Skeletal muscle tissue (tissue), 4 donors: ENCODE data around the gene GPR137. TPM values are rescaled to one million over a fixed set of nuclear protein-coding genes. Genes with fewer than 3 reads are reported as not detected.
A peak's percentile ranks its signal among the peaks of the same experiment; 100 is the strongest.
"Not testable (repeated sequence)": the region's sequence is repeated elsewhere in the genome, so short reads cannot be mapped to it uniquely, and the experiment has no call there.

Experiments used
- H3K27ac ChIP-seq: one replicate; pipeline ENCODE4 v1.7.0; 2013; ENCODE audit warnings: mild to moderate bottlenecking, low read depth, low read length, inconsistent platforms
- H3K27me3 ChIP-seq, 3 donors: one replicate each; pipeline ENCODE4 v1.7.0; 2013; ENCODE audit warnings: low read length in 3 of 3; ENCODE audit not compliant: control insufficient read depth in 3 of 3, insufficient read depth in 3 of 3
- H3K36me3 ChIP-seq, 3 donors: one replicate each; pipeline ENCODE4 v1.7.0; 2013; ENCODE audit warnings: low read length in 3 of 3; ENCODE audit not compliant: control insufficient read depth in 3 of 3, insufficient read depth in 3 of 3
- H3K4me1 ChIP-seq, 3 donors: one replicate each; pipeline ENCODE4 v1.7.0; 2013; ENCODE audit warnings: low read length in 3 of 3, mild to moderate bottlenecking in 3 of 3; ENCODE audit not compliant: control insufficient read depth in 3 of 3, insufficient read depth in 3 of 3
- H3K4me3 ChIP-seq, 3 donors: one replicate each; pipeline ENCODE4 v1.7.0; 2013; ENCODE audit warnings: low read length in 3 of 3
- H3K9ac ChIP-seq, 3 donors: one replicate each; pipeline ENCODE4 v1.7.0; 2013; ENCODE audit warnings: low read length in 3 of 3, mild to moderate bottlenecking in 3 of 3, moderate library complexity in 2 of 3, low read depth in 1 of 3
- H3K9me3 ChIP-seq, 3 donors: one replicate each; pipeline ENCODE4 v1.7.0; 2013; ENCODE audit warnings: low read length in 3 of 3; ENCODE audit not compliant: control insufficient read depth in 3 of 3
- total RNA-seq: library from RNA; depleted of rRNA; stranded (reverse); fragments of >200 nt; gene quantifications from one replicate; pipeline ENCODE4 v1.2.3, GENCODE V29; 2014
- donor health status: Osteomylitis.

The GPR137 gene
- total RNA-seq, 1 donor from 2014 or later = 6.3 TPM

- Histone ChIP-seq H3K9me3 (no peaks in the 10 kb centered on the region), H3K4me3 (peak overlapping the region in 1 of 3 donors; percentile 84), H3K4me1 (peaks cover 35 to 48% (median 45%) of the 10 kb centered on the region in 3 donors), H3K36me3 (peaks cover 3 to 4% (median 4%) of the 10 kb centered on the region in 3 donors), H3K27ac (no peak overlapping the region), H3K27me3 (peaks cover 25 to 41% (median 31%) of the 10 kb centered on the region in 3 donors), H3K9ac (peak overlapping the region in 1 of 3 donors; percentile 62)
These were observed 17.7 kb downstream of the GPR137 start for GRCh38 chr11:64303109-64304031.

DNA sequence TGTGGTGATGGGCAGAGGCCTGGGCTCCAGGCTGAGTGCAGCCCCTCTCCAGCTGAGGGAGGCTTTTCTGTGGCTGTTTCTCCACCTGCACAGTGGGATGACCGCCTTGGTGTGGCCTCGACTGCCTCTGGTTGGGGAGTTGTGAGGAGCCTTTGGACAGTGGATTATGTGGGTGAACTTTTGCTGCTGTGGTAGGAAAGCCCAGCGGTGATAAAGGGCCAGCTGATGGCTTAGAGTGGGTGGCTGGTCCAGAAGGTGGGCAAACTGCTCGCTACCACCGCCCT lies 18.3 kb downstream of the GPR137 start:
- Histone ChIP-seq H3K36me3 (peaks cover 3 to 4% (median 4%) of the 10 kb centered on the region in 3 donors), H3K9ac (peak overlapping the region in 2 of 3 donors; percentile 62 to 85), H3K4me3 (peak overlapping the region; percentile 83 to 88 (median 84)), H3K27me3 (peaks cover 19 to 35% (median 29%) of the 10 kb centered on the region in 3 donors), H3K9me3 (no peaks in the 10 kb centered on the region), H3K27ac (peak overlapping the region; percentile 77), H3K4me1 (peaks cover 34 to 48% (median 44%) of the 10 kb centered on the region in 3 donors)

DNA sequence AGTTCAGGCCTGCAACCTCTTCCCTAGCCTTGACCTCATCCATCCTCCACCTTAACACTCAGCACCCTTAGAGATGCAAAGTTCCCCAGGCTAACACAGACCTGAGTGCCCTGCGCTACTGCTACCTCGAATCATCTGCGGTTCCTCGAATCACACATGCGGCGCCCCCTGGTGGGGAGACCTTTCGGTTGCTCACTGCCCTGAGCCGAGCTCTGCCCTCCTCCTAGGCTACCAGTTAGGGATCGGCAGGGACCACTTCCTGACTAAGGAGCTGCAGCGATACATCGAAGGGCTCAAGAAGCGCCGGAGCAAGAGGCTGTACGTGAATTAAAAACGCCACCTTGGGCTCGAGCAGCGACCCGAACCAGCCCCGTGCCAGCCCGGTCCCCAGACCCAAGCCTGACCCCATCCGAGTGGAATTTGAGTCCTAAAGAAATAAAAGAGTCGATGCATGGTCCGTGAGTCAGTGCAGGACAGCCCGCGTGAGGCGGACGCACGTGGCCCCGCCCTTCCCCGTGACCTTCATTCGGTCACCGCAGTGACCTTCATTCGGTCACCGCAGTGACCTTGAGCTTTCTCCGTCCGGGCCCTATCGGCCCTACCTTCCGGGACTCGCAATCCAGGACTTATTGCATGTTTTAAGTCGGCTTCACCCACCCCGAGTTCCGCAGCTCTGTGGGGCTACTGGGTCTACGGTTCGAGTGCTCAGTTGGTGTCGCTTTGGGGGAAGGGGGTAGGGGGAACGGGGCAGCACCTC lies 18.8 kb downstream of the GPR137 start:
- no peaks in the 10 kb centered on the region for H3K9me3 ChIP-seq
- peaks cover 14 to 30% (median 23%) of the 10 kb centered on the region in 3 donors for H3K27me3 ChIP-seq
- peak overlapping the region; percentile 62 to 85 (median 78) for H3K9ac ChIP-seq
- peaks cover 30 to 43% (median 40%) of the 10 kb centered on the region in 3 donors for H3K4me1 ChIP-seq
- H3K4me3 ChIP-seq = peak overlapping the region; percentile 83 to 88 (median 84)
- H3K27ac ChIP-seq = peak overlapping the region; percentile 77
- H3K36me3 ChIP-seq = peaks cover 3 to 4% (median 4%) of the 10 kb centered on the region in 3 donors

GRCh38 chr11:64305075-64305690 lies 19.5 kb downstream of the GPR137 start, which contains the start of gene ESRRA:
ESRRA (plus strand) TSS chr11:64305524; CDS start chr11:64307180, 1,656 bp downstream.
- Histone ChIP-seq H3K27me3 (peaks cover 7 to 23% (median 17%) of the 10 kb centered on the region in 3 donors), H3K9me3 (no peaks in the 10 kb centered on the region), H3K4me1 (peaks cover 23 to 36% (median 33%) of the 10 kb centered on the region in 3 donors), H3K36me3 (peaks cover 3 to 4% (median 4%) of the 10 kb centered on the region in 3 donors), H3K4me3 (peak within 1 kb of the TSS; percentile 84 to 88 (median 86)), H3K9ac (peak within 1 kb of the TSS; percentile 63 to 86 (median 80)), H3K27ac (peak within 1 kb of the TSS; percentile 77)

- Histone ChIP-seq H3K4me1 (peaks cover 16 to 29% (median 25%) of the 10 kb centered on the region in 3 donors), H3K4me3 (peak overlapping the region; percentile 68 to 86 (median 84)), H3K27ac (peak overlapping the region; percentile 71), H3K27me3 (peaks cover 0 to 15% (median 9%) of the 10 kb centered on the region in 3 donors), H3K9me3 (no peaks in the 10 kb centered on the region), H3K9ac (peak overlapping the region; percentile 63 to 86 (median 80)), H3K36me3 (peaks cover 3 to 4% (median 4%) of the 10 kb centered on the region in 3 donors)
These were observed 20.3 kb downstream of the GPR137 start for GRCh38 chr11:64305691-64306562.

GRCh38 chr11:64306563-64306875 lies 20.9 kb downstream of the GPR137 start:
- H3K9me3 ChIP-seq = no peaks in the 10 kb centered on the region
- H3K4me3 ChIP-seq = peak overlapping the region; percentile 68 to 86 (median 84)
- peaks cover 0 to 14% (median 8%) of the 10 kb centered on the region in 3 donors for H3K27me3 ChIP-seq
- peaks cover 3 to 4% (median 4%) of the 10 kb centered on the region in 3 donors for H3K36me3 ChIP-seq
- peak overlapping the region; percentile 25 to 86 (median 63) for H3K9ac ChIP-seq
- H3K27ac ChIP-seq = peak overlapping the region; percentile 71
- peaks cover 15 to 28% (median 25%) of the 10 kb centered on the region in 3 donors for H3K4me1 ChIP-seq

DNA sequence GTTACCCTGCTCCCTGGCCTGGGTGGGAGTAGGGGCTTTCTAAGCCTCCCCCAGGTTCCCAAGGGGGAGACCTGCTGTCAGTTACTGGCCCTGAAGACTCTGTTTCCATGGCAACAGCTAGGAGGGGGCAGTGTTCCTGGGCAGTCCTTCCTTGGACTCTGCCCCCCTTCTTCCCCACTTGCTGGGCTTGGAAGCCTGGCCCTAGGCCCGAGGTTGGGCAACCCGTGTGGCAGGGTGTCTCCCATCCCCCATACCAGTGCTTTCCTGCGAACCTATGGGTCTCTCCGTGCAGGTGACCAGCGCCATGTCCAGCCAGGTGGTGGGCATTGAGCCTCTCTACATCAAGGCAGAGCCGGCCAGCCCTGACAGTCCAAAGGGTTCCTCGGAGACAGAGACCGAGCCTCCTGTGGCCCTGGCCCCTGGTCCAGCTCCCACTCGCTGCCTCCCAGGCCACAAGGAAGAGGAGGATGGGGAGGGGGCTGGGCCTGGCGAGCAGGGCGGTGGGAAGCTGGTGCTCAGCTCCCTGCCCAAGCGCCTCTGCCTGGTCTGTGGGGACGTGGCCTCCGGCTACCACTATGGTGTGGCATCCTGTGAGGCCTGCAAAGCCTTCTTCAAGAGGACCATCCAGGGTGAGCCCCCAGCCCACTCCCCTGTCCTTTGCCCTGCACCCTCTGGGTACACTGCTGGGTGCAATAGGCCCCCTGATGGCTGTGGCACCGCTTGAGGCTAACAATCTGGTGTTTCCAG lies 21.4 kb downstream of the GPR137 start:
- H3K9ac ChIP-seq = peak overlapping the region; percentile 25 to 86 (median 63)
- H3K36me3 ChIP-seq = peaks cover 3 to 4% (median 4%) of the 10 kb centered on the region in 3 donors
- H3K4me3 ChIP-seq = peak overlapping the region in 2 of 3 donors; percentile 84 to 86
- peaks cover 0 to 9% (median 4%) of the 10 kb centered on the region in 3 donors for H3K27me3 ChIP-seq
- H3K27ac ChIP-seq = no peak overlapping the region
- H3K9me3 ChIP-seq = no peaks in the 10 kb centered on the region
- H3K4me1 ChIP-seq = peaks cover 15 to 28% (median 25%) of the 10 kb centered on the region in 3 donors

- not testable (repeated sequence) for H3K36me3 ChIP-seq, H3K9ac ChIP-seq, H3K4me3 ChIP-seq, H3K9me3 ChIP-seq, H3K27ac ChIP-seq, H3K27me3 ChIP-seq
- peaks cover 19 to 34% (median 31%) of the 10 kb centered on the region in 3 donors for H3K4me1 ChIP-seq
These were observed 22.1 kb downstream of the GPR137 start for GRCh38 chr11:64307795-64308194.
